Measurements from ENCODE around the gene SLC6A5. TPM values are rescaled to one million over a fixed set of nuclear protein-coding genes. Genes with fewer than 3 reads are reported as not detected.

The SLC6A5 gene
- not detected in 2 replicates for total RNA-seq

DNA sequence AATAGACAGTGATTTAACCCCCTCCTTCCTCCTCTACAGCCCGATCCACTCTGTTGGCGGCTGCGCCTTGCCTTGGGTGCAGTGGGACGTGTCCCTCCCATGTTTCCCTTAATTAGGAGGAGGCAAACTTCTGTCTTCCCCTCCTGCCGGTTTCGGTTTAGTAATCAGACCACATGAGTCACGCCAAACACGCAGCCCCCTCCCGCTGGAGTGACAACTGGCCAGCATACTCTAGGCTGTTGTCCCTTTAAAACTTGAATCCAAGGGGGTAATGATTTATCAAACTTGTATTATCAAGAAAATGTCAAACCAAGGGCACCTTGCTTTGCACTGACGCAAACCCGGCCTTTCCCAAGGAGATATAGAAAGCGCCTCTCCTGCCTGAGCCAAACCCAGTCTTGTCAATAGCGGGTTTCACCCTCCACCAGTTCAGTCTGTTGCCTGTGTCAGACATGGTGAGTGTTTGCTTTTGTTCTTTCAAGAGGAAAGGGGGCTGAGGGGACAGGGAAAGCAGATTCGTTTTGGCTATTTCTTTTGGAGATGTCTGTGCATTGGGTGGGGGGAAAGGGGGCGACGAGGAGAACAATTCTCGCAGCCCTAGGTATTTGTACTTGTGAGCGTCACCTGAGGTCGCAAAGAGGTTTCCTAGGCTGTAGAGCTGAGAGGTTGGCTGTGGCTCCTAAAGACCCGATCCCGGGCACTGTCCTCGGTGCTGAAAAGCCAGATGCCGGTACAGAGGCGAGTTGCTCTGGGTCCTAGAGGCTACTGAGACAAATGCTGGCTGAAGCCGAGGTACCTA lies at the start of gene SLC6A5:
TSS of gene SLC6A5 (plus strand) at position 388 of the 799 bp plus-strand sequence. CDS start at position 453, 65 bp downstream.

DNA sequence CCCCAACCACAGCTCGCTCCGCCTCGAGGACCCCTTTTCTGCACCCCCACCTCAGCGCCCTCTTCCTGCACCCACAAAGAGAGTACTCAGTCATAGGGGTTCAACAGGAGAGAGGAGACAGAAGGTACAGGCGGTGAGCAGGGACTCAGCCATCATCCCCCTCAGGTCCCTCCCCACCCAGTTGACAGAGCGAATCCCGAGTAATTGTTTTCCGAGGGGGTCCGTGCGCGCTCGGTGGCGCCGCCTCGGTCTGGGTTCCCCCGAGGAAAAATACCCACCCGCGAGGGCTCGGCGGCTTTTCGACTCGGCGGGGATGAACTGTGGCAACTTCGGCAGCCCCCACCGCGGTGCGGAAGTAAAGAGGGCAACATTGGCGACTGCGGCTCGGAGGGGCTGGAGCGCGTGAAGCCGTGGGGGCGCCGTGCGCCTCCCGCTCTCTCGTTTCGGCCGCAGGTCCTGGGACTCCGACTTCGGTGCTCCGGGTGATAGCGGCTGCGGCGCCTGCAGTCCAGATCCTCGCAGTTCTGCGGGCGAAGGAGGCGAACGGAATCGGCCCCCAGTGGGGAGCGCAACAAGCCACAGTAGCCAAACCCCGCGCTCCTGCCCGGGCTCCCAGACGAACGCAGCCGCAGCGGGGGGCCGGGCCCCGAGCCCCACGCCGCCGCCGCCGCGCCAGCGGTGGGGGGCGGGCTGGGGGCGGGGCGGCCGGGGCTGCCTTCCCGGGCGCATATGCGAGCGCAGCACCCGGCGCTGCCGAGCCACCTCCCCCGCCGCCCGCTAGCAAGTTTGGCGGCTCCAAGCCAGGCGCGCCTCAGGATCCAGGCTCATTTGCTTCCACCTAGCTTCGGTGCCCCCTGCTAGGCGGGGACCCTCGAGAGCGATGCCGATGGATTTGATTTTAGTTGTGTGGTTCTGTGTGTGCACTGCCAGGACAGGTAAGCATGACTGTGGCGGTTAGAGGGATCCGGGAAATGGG lies 69.7 kb downstream of the SLC6A5 start, which contains the start of gene NELL1:
TSS of gene NELL1 (plus strand) at position 743 of the 976 bp plus-strand sequence.

Other genes with a start within 250 kb of the SLC6A5 start
- 33.7 and 45.9 TPM in 2 replicates for gene HTATIP2, start 235.9 kb upstream of the SLC6A5 start, total RNA-seq
- gene PRMT3, start 211.9 kb upstream of the SLC6A5 start, total RNA-seq, result 10.9 and 12.6 TPM in 2 replicates
- not detected in 2 replicates for gene NELL1, start 70.0 kb downstream of the SLC6A5 start, total RNA-seq